Kidney epithelial cell (primary cell): Measurements from ENCODE around the gene ABL2. TPM values are rescaled to one million over a fixed set of nuclear protein-coding genes. Genes with fewer than 3 reads are reported as not detected.

Source experiments
- DNase-seq: peaks from one replicate; pipeline ENCODE4 v3.0.0-alpha.2; 2010; ENCODE audit warnings: low read depth
- H3K27me3 ChIP-seq: 2 replicates; pipeline ENCODE4 v1.6.0; 2011; ENCODE audit warnings: low read length; ENCODE audit not compliant: control insufficient read depth, insufficient read depth
- H3K36me3 ChIP-seq: 2 replicates; pipeline ENCODE4 v1.5.1; 2011; ENCODE audit warnings: low read length; ENCODE audit not compliant: control insufficient read depth, insufficient read depth
- H3K4me3 ChIP-seq: 2 replicates; pipeline ENCODE4 v1.5.1; 2011; ENCODE audit warnings: low read depth, mild to moderate bottlenecking, control low read depth, low read length
- total RNA-seq: library from RNA; depleted of rRNA; stranded (reverse); fragments of >200 nt; gene quantifications from 2 replicates; pipeline ENCODE4 v1.2.3, GENCODE V29; 2015
- TF ChIP-seq, protein P1 (sequence below): IDR thresholded peaks from 2 replicates; pipeline ENCODE4 v1.5.1; 2011; ENCODE audit warnings: mild to moderate bottlenecking, moderate library complexity, low read length, control low read depth, inconsistent platforms; ENCODE audit not compliant: insufficient read depth, poor library complexity, severe bottlenecking

Gene ABL2
- total RNA-seq, 1 donor from 2014 or later, result 47.4 TPM

DNA sequence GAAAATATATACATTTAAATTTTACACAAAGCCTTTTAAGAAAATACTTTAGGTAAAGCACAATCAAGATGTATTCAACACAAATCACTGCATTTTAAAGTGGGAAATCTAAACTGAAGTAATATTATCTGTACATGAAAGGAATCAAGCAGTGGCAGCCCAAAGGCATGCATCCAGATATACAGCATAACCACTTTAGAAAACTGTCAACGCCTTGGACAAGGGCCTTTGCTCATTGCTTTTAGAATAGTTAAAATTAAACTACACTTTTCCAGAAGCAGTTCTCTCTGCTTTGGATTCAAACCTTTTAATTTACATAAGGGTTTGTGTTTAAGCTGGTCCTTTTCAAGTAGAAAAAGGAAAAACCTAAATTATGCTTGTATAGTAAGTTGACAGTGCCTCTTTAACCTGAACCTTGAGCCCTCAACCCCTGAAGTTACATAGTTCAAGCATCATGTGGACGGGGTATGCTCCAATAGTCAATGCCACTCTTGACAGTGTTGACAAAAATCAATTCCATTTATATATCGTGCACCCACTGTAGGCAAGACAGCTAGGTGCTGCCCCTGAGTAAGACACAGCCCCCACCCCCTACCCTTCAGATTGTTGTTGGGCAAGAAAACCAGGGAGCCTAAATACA, 124.7 kb downstream of the ABL2 start:
- Histone ChIP-seq H3K36me3 (no peaks in the 10 kb centered on the region), H3K4me3 (no peak overlapping the region), H3K27me3 (no peaks in the 10 kb centered on the region)
- DNase-seq, result no peak
- TF ChIP-seq, protein P1, sequence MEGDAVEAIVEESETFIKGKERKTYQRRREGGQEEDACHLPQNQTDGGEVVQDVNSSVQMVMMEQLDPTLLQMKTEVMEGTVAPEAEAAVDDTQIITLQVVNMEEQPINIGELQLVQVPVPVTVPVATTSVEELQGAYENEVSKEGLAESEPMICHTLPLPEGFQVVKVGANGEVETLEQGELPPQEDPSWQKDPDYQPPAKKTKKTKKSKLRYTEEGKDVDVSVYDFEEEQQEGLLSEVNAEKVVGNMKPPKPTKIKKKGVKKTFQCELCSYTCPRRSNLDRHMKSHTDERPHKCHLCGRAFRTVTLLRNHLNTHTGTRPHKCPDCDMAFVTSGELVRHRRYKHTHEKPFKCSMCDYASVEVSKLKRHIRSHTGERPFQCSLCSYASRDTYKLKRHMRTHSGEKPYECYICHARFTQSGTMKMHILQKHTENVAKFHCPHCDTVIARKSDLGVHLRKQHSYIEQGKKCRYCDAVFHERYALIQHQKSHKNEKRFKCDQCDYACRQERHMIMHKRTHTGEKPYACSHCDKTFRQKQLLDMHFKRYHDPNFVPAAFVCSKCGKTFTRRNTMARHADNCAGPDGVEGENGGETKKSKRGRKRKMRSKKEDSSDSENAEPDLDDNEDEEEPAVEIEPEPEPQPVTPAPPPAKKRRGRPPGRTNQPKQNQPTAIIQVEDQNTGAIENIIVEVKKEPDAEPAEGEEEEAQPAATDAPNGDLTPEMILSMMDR, result no peak

- no peaks in the 10 kb centered on the region for H3K36me3 ChIP-seq
- no peaks in the 10 kb centered on the region for H3K27me3 ChIP-seq
Measured at GRCh38 chr1:179103999-179104398, 125.5 kb downstream of the ABL2 start.

DNA sequence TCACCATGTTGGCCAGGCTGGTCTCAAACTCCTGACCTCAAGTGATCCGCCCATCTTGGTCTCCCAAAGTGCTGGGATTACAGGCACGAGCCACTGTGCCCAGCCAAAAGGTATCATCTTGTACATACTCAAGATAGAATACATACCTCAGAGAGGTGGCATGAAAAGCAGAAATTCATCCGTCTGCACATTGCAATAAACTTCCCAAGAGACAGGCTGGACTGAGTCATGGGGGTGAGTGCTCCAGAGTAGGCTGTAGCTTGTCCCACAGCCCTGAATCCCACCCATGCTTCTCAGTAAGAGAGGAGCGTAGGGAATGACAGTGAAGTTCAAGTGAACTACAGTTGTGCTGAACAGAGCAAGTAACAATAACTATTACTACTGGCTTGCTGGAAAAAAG, 127.9 kb downstream of the ABL2 start:
- TF ChIP-seq, protein P1, result no peak
- no peak for DNase-seq
- no peaks in the 10 kb centered on the region for H3K27me3 ChIP-seq
- H3K36me3 ChIP-seq, result peaks cover 1% of the 10 kb centered on the region
- no peak overlapping the region for H3K4me3 ChIP-seq

More at GRCh38 chr1:179103999-179104398, 125.5 kb downstream of the ABL2 start:
- no peak for DNase-seq
- no peak overlapping the region for H3K4me3 ChIP-seq
- TF ChIP-seq, protein P1, result no peak

DNA sequence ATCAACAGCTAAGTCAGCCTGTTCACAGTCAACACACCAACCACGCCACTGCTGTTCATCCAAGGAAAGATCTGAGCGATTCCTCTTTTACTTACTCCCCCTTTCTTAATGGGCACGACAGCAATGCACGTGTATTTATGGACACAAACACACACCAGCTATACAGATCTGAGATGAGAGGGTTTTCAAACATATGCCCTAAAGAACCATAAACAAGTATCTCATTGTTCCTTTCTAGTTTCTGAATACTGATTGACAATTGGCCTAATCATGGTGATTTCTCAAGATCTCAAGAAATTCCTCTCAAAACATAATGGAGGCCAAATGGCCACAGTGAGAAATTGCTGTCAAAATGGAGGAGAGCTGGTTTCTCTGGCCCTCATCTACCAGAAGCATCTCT, 129.6 kb downstream of the ABL2 start:
- H3K36me3 ChIP-seq, result peaks cover 1% of the 10 kb centered on the region
- H3K27me3 ChIP-seq, result no peaks in the 10 kb centered on the region
- TF ChIP-seq, protein P1, result no peak
- no peak overlapping the region for H3K4me3 ChIP-seq
- no peak for DNase-seq

DNA sequence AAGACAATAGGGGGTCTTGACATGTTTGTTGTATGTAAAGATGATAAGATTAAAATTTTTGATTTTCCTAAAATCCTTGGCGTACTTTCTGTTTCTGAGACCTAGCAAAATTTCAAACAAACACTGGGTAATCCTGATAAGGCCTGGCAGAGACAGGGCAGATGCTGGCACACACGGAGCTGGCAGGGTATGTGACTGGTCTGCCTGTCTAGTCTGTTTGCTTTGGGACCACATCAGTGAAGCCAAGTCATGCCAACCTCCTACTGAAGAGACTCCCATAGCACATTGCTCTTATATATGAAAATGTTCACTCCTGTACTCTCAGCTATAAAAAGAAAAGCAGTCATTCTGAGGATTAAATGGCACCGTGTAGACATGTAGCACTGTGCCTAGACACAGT, 133.6 kb downstream of the ABL2 start:
- DNase-seq, result no peak

More for the DNA sequence above, 133.6 kb downstream of the ABL2 start:
- no peaks in the 10 kb centered on the region for H3K27me3 ChIP-seq
- TF ChIP-seq, protein P1, result no peak
- peaks cover 4% of the 10 kb centered on the region for H3K36me3 ChIP-seq
- no peak overlapping the region for H3K4me3 ChIP-seq
